ENCODE data around the gene GSTM3.

The GSTM3 gene

DNA sequence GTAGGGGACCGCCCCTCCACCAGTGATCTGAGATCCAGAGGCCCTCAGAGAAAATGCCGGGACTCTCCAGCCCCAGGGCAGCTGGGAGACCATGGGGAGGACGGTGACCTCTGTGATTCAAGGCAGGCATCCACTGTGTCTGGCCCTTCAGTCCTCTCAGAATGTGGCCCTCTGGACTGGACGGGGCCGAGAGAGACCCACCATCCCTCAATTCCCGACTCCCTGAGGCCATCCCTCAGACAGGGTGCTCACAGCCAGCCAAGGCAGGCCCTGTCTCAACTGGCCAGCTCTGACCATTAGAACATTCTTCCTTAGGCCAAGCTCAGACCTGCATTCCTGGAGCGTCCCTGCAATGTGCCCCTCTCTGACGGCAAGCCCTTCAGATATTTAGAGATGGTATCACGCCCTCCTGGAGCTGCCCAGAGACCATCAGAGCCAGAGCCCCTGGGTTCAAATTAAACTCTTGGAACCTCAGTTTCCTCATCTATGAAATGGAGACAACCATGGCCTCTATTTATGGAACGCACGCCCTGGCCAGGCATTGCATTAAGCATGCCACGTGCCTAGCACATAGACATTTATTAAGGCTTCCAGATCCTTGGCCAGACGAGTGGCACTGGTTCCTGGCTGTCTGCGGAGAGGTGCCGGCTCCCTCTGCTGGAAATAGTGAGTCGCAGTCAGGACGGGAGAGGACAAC is 32.5 kb upstream of the GSTM3 start:
- Histone ChIP-seq H3K79me2 (no peaks in the 10 kb centered on the region), H3K4me1 (no peaks in the 10 kb centered on the region), H3K9me3 (ENCODE audit: control insufficient read depth, low read length) (no peaks in the 10 kb centered on the region), H2AFZ (no peak overlapping the region), H3K27ac (no peak overlapping the region), H3K36me3 (ENCODE audit: control insufficient read depth, insufficient read depth, low read length) (no peaks in the 10 kb centered on the region), H3K27me3 (ENCODE audit: control insufficient read depth, insufficient read depth, low read length) (no peaks in the 10 kb centered on the region), H3K9ac (no peak overlapping the region), H3K4me2 (ENCODE audit: low read length) (no peak overlapping the region), H3K4me3 (ENCODE audit: low read depth, low read length) (no peak overlapping the region)
- TF ChIP-seq, protein P1, sequence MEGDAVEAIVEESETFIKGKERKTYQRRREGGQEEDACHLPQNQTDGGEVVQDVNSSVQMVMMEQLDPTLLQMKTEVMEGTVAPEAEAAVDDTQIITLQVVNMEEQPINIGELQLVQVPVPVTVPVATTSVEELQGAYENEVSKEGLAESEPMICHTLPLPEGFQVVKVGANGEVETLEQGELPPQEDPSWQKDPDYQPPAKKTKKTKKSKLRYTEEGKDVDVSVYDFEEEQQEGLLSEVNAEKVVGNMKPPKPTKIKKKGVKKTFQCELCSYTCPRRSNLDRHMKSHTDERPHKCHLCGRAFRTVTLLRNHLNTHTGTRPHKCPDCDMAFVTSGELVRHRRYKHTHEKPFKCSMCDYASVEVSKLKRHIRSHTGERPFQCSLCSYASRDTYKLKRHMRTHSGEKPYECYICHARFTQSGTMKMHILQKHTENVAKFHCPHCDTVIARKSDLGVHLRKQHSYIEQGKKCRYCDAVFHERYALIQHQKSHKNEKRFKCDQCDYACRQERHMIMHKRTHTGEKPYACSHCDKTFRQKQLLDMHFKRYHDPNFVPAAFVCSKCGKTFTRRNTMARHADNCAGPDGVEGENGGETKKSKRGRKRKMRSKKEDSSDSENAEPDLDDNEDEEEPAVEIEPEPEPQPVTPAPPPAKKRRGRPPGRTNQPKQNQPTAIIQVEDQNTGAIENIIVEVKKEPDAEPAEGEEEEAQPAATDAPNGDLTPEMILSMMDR (IDR thresholded peaks at IDR 0.05), result peak; percentile 67

- H3K4me3 ChIP-seq (ENCODE audit: low read depth, low read length), result no peak overlapping the region
- no peaks in the 10 kb centered on the region for H3K27me3 ChIP-seq (ENCODE audit: control insufficient read depth, insufficient read depth, low read length)
- TF ChIP-seq, protein P1 (IDR thresholded peaks at IDR 0.05), result no peak
- H3K4me2 ChIP-seq (ENCODE audit: low read length), result no peak overlapping the region
- no peaks in the 10 kb centered on the region for H3K9me3 ChIP-seq (ENCODE audit: control insufficient read depth, low read length)
- H3K79me2 ChIP-seq, result no peaks in the 10 kb centered on the region
- H3K9ac ChIP-seq, result no peak overlapping the region
- H3K27ac ChIP-seq, result no peak overlapping the region
- H3K36me3 ChIP-seq (ENCODE audit: control insufficient read depth, insufficient read depth, low read length), result no peaks in the 10 kb centered on the region
- no peak overlapping the region for H2AFZ ChIP-seq
- no peaks in the 10 kb centered on the region for H3K4me1 ChIP-seq
Measured at GRCh38 chr1:109772658-109773202, 31.9 kb upstream of the GSTM3 start.

DNA sequence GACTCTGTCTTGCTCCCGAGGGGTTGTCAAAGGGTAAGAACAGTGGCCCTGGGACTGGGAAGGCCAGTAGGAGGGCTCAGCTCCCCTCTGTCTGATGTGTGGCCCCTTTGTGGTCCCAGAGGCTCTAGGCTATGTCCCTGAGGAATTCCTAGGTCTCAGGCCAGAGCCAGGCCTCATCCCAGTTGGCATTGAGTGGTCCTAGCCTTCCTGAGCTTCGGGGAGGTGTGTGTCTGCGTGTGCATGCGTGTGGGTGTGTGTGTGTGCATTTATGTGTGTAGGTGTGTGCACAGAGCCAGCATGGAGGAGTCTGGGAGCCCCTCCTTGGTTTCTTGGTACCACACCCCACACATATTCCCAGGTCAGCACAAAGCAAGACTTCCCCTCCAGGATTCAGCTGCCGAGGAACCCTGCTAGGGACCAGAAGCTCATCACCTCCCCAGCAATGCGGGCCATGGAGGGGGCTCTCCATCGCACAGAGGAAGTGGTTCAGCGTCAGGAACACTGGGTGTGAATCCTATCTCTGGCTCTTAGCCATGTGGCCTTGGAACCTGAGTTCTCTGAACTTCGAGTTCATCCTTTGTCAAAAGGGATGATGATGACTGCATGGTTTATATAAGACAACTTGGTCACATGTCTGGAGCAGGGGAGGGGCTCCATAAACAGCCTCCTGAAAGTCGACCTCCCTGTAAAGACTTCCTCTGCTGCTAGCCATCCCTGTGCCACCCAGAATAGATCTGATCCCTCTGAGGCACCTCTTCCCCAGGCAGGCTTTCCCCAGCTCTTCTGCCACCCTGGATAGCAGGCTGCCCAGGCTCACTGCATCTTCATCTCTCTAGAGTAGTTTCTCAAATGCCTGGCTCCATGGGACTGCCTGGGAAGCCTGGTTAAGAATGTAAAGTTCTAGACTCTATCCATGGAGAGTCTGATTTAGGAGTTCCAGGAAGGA is 31.1 kb upstream of the GSTM3 start:
- H3K27ac ChIP-seq, result no peak overlapping the region
- no peak overlapping the region for H3K4me3 ChIP-seq (ENCODE audit: low read depth, low read length)
- no peaks in the 10 kb centered on the region for H3K4me1 ChIP-seq
- no peak overlapping the region for H3K4me2 ChIP-seq (ENCODE audit: low read length)
- H3K9ac ChIP-seq, result no peak overlapping the region
- H3K36me3 ChIP-seq (ENCODE audit: control insufficient read depth, insufficient read depth, low read length), result no peaks in the 10 kb centered on the region
- H3K27me3 ChIP-seq (ENCODE audit: control insufficient read depth, insufficient read depth, low read length), result no peaks in the 10 kb centered on the region
- TF ChIP-seq, protein P1 (IDR thresholded peaks at IDR 0.05), result no peak
- H3K9me3 ChIP-seq (ENCODE audit: control insufficient read depth, low read length), result no peaks in the 10 kb centered on the region
- H2AFZ ChIP-seq, result no peak overlapping the region
- H3K79me2 ChIP-seq, result no peaks in the 10 kb centered on the region

GRCh38 chr1:109770331-109771095 is 29.7 kb upstream of the GSTM3 start:
- Histone ChIP-seq H3K27ac (no peak overlapping the region), H3K79me2 (no peaks in the 10 kb centered on the region), H3K36me3 (ENCODE audit: control insufficient read depth, insufficient read depth, low read length) (no peaks in the 10 kb centered on the region), H3K4me1 (no peaks in the 10 kb centered on the region), H2AFZ (no peak overlapping the region), H3K4me3 (ENCODE audit: low read depth, low read length) (no peak overlapping the region), H3K4me2 (ENCODE audit: low read length) (no peak overlapping the region), H3K9me3 (ENCODE audit: control insufficient read depth, low read length) (no peaks in the 10 kb centered on the region), H3K27me3 (ENCODE audit: control insufficient read depth, insufficient read depth, low read length) (no peaks in the 10 kb centered on the region), H3K9ac (no peak overlapping the region)
- TF ChIP-seq, protein P1 (IDR thresholded peaks at IDR 0.05), result no peak

Measured in parathyroid adenoma (tissue), 2 donors.